Loucy (cell line): ENCODE data around the gene FAM219A.

ENCODE experiments used
- CTCF ChIP-seq: fragments of 200-600 bp; sonication (generic); conservative IDR thresholded peaks from 2 replicates; pipeline ENCODE4 v1.5.1; 2014; ENCODE audit warnings: mild to moderate bottlenecking, antibody characterized with exemption, low read length
- EZH2phosphoT487 ChIP-seq: fragments of 200-600 bp; IDR thresholded peaks from 2 replicates; pipeline ENCODE4 v1.6.1; 2018; ENCODE audit warnings: antibody characterized with exemption, mild to moderate bottlenecking, moderate library complexity, borderline replicate concordance

- no peak for TF ChIP-seq CTCF
- TF ChIP-seq EZH2phosphoT487: no peak
These were observed 86.4 kb downstream of the FAM219A start for GRCh38 chr9:34371886-34372466.
